Ishikawa (cell line): Measurements from ENCODE around the gene REN.

Source experiments
- CEBPB ChIP-seq: IDR thresholded peaks from 2 replicates; pipeline ENCODE4 v1.6.1; 2012
- EGR1 ChIP-seq: IDR thresholded peaks from 2 replicates; pipeline ENCODE4 v1.6.1; 2012
- EP300 ChIP-seq: IDR thresholded peaks from 2 replicates; pipeline ENCODE4 v1.6.1; 2012; ENCODE audit warnings: borderline replicate concordance
- FOXM1 ChIP-seq: IDR thresholded peaks from 2 replicates; pipeline ENCODE4 v1.6.1; 2012; ENCODE audit warnings: low read depth, borderline replicate concordance
- NFIC ChIP-seq: IDR thresholded peaks from 2 replicates; pipeline ENCODE4 v1.6.1; 2012
- RAD21 ChIP-seq: IDR thresholded peaks from 2 replicates; pipeline ENCODE4 v1.6.1; 2012; ENCODE audit warnings: low read depth
- TAF1 ChIP-seq: IDR thresholded peaks from 2 replicates; pipeline ENCODE4 v1.6.1; 2012; ENCODE audit warnings: low read depth, mild to moderate bottlenecking
- TEAD4 ChIP-seq: IDR thresholded peaks from 2 replicates; pipeline ENCODE4 v1.6.1; 2012
- YY1 ChIP-seq: IDR thresholded peaks from 2 replicates; pipeline ENCODE4 v1.6.1; 2012; ENCODE audit warnings: low read depth
- ZBTB7A ChIP-seq: IDR thresholded peaks from 2 replicates; pipeline ENCODE4 v1.6.1; 2012; ENCODE audit warnings: low read depth
- TF ChIP-seq, protein P1 (sequence below): IDR thresholded peaks from 2 replicates; pipeline ENCODE4 v1.6.1; 2012
- TF ChIP-seq, protein P2 (sequence below): IDR thresholded peaks from 2 replicates; pipeline ENCODE4 v1.6.1; 2012

DNA sequence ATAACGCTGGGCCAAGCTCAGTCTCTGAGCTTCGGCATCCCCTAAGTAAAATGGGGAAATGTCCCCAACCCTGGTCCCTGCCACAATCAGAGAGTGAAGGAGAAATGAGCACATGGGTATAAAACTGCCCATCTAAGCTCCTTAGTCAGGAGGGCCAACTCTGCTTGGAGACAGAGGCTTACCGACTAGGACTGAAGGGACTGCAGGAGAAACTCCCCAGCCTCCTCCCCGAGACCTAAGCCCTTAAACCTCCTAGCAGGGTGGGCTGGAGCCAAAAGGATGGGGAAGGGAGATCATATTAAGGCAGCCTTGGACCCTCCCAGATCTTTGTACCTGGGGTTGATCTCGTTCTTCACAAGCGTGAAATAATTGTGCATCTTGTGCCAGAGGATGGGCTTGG is 19.8 kb downstream of the REN start:
- TF ChIP-seq, protein P1, sequence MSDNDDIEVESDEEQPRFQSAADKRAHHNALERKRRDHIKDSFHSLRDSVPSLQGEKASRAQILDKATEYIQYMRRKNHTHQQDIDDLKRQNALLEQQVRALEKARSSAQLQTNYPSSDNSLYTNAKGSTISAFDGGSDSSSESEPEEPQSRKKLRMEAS: no peak
- no peak for TF ChIP-seq CEBPB
- TF ChIP-seq EP300: no peak
- TF ChIP-seq TEAD4: no peak
- no peak for TF ChIP-seq FOXM1
- TF ChIP-seq YY1: no peak
- no peak for TF ChIP-seq TAF1
- TF ChIP-seq, protein P2, sequence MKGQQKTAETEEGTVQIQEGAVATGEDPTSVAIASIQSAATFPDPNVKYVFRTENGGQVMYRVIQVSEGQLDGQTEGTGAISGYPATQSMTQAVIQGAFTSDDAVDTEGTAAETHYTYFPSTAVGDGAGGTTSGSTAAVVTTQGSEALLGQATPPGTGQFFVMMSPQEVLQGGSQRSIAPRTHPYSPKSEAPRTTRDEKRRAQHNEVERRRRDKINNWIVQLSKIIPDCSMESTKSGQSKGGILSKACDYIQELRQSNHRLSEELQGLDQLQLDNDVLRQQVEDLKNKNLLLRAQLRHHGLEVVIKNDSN: no peak
- no peak for TF ChIP-seq EGR1
- no peak for TF ChIP-seq NFIC
- TF ChIP-seq ZBTB7A: no peak
- TF ChIP-seq RAD21: no peak
